ENCODE results near the gene DIP2C. TPM values are rescaled to one million over a fixed set of nuclear protein-coding genes. Genes with fewer than 3 reads are reported as not detected.

Gene DIP2C
- total RNA-seq, 2 experiments from 2014 or later = 2.0 to 2.3 TPM

DNA sequence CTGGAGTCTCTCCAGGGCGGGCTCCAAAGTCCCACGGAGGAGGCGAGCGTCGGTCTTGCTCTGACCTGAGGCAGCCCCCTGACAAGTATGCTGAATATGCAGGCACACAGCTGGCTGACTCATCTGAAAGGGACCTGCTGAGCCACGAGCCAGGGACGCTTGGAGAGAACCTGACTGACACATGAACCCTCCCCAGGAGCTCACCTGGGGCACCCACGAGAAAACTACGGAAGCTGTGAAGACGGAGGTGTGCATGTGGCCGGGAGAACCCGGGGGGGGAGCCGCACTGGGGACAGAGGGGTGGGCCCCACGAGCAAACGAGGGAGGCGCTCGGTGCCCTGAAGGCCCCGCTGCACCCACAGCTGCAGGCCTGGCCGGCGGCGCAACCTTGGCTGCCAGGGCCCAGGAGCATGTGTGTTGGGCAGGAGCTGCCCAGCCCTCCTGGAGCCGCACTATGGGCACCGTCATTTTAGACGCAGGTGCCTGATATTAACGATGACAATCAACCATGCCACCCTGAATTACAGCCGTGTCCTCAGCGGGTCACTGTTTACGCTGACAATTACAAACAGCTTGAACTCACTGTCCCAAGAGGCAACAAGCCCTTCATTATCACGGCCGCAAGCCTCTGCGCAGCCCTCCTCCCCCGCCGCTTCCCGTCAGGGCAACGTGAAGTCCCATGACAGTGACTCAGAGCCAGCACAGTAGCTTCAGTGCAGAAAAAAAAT is 64.7 kb downstream of the DIP2C start:
- Mint-ChIP-seq H3K27me3 (peaks cover 21% of the 10 kb centered on the region), H3K4me3 (no peak overlapping the region), H3K4me1 (peaks cover 2% of the 10 kb centered on the region), H3K9me3 (no peaks in the 10 kb centered on the region), H3K27ac (no peak overlapping the region), H3K36me3 (ENCODE audit: low read depth) (no peaks in the 10 kb centered on the region)
- DNase-seq = no peak
- ChIA-PET POLR2A (no interaction called here), CTCF (no interaction called here)

DNA sequence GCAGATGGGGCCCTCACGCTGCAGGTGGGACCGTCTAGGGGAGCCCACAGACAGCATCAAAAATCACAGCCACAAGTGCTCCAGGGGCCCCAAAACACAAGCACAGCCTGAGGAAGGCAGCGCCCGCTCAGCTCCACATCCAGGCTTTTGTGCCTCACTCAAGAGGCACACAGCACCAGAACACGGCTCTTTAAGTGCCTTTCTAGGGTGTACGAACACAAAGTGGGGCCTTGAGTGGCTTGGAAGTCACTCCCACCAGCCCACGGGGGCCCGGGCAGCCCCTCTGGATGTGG is 65.2 kb downstream of the DIP2C start:
- Mint-ChIP-seq H3K27me3 (peaks cover 22% of the 10 kb centered on the region), H3K9me3 (no peaks in the 10 kb centered on the region), H3K4me3 (no peak overlapping the region), H3K36me3 (ENCODE audit: low read depth) (no peaks in the 10 kb centered on the region), H3K27ac (no peak overlapping the region), H3K4me1 (no peaks in the 10 kb centered on the region)
- POLR2A ChIA-PET = no interaction called here
- CTCF ChIA-PET = no interaction called here
- DNase-seq = no peak

DNA sequence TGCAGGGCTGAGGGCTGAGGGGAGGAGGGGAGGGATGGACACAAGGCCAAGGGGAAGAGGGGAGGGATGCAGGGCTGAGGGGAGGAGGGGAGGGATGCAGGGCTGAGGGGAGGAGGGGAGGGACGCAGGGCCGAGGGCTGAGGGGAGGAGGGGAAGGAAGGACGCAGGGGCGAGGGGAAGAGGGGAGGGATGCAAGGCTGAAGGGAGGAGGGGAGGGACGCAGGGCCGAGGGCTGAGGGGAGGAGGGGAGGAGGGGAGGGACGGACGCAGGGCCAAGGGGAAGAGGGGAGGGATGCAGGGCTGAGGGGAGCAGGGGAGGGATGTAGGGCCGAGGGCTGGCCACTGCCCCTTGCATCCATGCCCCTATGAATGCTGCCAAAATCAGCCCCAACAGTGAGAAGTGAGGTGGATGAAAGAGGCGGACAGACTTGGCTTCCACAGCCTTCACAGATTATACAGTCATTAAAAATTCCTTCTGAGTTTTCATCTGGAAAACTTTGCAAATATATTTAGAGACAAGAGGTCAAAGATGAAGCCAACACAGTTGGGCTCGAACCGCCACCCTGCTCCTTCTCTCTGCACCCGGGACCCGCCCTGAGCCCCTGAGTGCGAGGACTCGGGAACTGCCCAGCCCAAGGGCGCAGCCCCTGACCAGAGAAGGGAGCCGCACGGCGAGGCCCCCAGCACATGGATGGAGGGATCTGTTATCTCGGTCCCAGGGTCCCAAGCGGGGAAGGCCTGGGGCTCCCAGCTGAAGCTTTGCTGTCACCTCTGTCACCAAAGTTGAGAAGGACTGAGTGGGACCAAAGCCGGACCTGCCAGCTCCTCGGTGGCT is 65.8 kb downstream of the DIP2C start:
- no peak for DNase-seq
- H3K9me3 Mint-ChIP-seq = no peaks in the 10 kb centered on the region
- ChIA-PET POLR2A (no interaction called here), CTCF (no interaction called here)
- no peaks in the 10 kb centered on the region for H3K4me1 Mint-ChIP-seq
- no peak overlapping the region for H3K27ac Mint-ChIP-seq
- no peaks in the 10 kb centered on the region for H3K36me3 Mint-ChIP-seq (ENCODE audit: low read depth)
- no peak overlapping the region for H3K4me3 Mint-ChIP-seq
- peaks cover 22% of the 10 kb centered on the region for H3K27me3 Mint-ChIP-seq

DNA sequence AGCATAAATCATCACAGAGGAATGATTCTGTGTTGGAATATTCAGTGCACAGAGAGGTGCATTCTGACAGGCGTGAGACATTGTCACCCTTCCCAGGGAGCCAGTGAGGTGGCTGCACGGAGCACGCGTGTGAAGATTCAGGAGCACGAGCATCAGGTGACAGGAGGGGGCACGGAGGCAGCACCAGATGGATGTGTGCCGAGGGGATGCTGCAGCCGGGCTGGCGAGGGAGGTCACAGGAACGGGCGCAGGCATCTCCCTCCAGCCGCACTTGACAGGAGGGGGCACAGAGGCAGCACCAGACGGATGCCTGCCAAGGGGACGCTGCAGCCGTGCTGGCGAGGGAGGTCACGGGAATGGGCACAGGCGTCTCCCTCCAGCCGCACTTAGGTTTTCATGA is 66.5 kb downstream of the DIP2C start:
- CTCF ChIA-PET = no interaction called here
- Mint-ChIP-seq H3K27ac (no peak overlapping the region), H3K36me3 (ENCODE audit: low read depth) (no peaks in the 10 kb centered on the region)

DNA sequence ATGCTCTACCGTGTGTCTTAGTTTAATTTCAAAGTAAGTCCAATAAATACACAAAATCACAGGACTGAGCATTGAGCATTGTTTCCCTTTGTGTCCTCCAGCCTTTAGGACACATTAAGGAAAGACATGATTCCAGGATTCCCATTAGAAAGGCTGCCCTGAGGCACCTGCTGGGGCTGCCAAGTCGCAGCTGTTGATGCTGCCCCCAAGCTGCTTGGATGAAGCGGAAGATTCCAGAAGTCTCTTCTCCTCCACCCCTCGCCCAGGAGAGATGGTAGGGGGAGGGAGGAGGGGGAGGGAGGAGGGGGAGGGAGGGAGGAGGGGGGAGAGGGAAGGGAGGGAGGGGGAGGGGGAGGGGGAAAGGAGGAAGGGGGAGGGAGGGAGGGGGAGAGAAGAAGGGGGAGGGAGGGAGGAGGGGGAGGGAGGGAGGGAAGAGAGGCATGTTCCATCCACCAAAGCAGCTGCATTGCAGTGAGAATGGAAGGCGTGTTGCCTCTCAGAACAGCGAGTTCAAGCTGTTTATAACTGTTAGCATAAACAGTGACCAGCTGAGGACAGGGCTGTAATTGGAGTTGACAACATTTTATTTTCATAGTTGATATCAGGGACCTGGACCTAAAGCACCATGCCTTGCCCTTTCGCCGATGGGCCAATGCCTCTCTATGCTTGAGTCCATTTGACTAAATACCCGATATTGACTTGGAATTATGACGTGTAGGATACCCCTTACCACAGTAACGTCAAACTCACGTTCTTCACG is 67.3 kb downstream of the DIP2C start:
- Mint-ChIP-seq H3K9me3 (no peaks in the 10 kb centered on the region), H3K36me3 (ENCODE audit: low read depth) (no peaks in the 10 kb centered on the region), H3K27me3 (peaks cover 22% of the 10 kb centered on the region), H3K4me1 (no peaks in the 10 kb centered on the region), H3K4me3 (no peak overlapping the region), H3K27ac (no peak overlapping the region)
- DNase-seq = no peak
- POLR2A ChIA-PET = no interaction called here
- CTCF ChIA-PET = no interaction called here

More for the DNA sequence above, 66.5 kb downstream of the DIP2C start:
- H3K4me3 Mint-ChIP-seq = no peak overlapping the region
- no peak for DNase-seq
- peaks cover 22% of the 10 kb centered on the region for H3K27me3 Mint-ChIP-seq
- H3K9me3 Mint-ChIP-seq = no peaks in the 10 kb centered on the region
- no peaks in the 10 kb centered on the region for H3K4me1 Mint-ChIP-seq
- POLR2A ChIA-PET = no interaction called here

DNA sequence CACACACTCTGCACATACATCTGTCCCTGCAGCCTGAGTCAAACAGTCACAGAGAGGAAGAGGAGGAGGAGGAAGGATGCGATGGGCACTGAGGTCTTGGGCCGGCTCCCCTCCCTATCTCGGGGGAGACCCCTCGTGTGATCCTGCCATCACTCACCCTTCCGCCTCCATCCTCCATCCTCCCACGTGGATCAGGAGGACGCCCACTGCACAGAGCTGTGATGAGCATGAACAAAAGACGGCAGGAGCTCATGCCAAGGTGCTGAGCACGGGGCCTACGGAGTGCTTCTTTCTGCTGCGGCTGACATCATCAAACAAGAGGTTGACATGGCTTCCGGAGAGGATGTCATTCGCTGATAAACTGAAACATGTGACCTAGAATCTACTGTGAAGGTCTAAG is 68.0 kb downstream of the DIP2C start:
- H3K4me3 Mint-ChIP-seq = no peak overlapping the region
- H3K27ac Mint-ChIP-seq = no peak overlapping the region
- POLR2A ChIA-PET = no interaction called here
- no peaks in the 10 kb centered on the region for H3K9me3 Mint-ChIP-seq
- DNase-seq = no peak
- H3K27me3 Mint-ChIP-seq = peaks cover 22% of the 10 kb centered on the region
- H3K4me1 Mint-ChIP-seq = no peaks in the 10 kb centered on the region
- H3K36me3 Mint-ChIP-seq (ENCODE audit: low read depth) = no peaks in the 10 kb centered on the region
- CTCF ChIA-PET = no interaction called here

DNA sequence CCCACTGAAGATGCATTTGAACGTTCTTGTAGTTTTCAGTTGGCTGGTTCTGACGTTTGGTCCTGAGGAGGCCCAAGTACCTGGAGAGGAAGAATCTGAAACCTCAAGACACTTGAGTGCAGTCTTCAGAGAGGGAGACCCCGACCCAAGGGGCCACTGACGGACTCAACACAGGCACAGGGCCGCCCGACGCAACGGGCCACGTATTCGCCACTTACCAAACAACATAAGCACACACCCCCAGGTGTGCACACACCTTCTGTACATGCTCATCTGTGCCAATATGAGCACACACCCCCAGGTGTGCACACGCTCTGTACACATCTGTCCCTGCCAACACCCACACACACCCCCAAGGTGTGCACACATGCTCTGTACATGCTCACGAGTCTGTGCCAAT is 68.5 kb downstream of the DIP2C start:
- peaks cover 22% of the 10 kb centered on the region for H3K27me3 Mint-ChIP-seq
- H3K36me3 Mint-ChIP-seq (ENCODE audit: low read depth) = no peaks in the 10 kb centered on the region
- no peak for DNase-seq
- H3K9me3 Mint-ChIP-seq = no peaks in the 10 kb centered on the region
- no peak overlapping the region for H3K4me3 Mint-ChIP-seq
- CTCF ChIA-PET = no interaction called here
- H3K4me1 Mint-ChIP-seq = no peaks in the 10 kb centered on the region
- H3K27ac Mint-ChIP-seq = no peak overlapping the region
- POLR2A ChIA-PET = no interaction called here

DNA sequence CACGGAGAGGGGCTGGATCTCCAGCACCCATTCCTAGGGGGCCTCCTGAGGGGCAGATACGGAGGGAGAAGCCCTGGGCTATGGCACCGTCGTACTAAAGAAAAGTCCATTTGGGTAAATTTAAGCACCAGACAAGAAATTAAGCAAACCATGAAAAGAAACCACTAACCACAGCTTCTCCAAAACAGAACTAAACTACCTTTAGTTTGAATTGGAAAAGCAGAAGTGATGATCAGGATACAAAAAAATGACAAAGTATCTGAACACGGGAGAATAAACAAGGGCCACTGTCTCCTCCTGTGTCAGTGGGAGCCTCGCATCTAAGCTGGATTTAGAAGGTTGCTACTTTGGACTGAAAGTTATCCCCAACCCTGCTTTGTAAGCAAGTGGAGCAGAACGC is 69.1 kb downstream of the DIP2C start:
- Mint-ChIP-seq H3K4me1 (no peaks in the 10 kb centered on the region), H3K4me3 (no peak overlapping the region), H3K9me3 (no peaks in the 10 kb centered on the region), H3K27me3 (peaks cover 22% of the 10 kb centered on the region), H3K36me3 (ENCODE audit: low read depth) (no peaks in the 10 kb centered on the region), H3K27ac (no peak overlapping the region)
- CTCF ChIA-PET = no interaction called here
- no peak for DNase-seq
- POLR2A ChIA-PET = no interaction called here

DNA sequence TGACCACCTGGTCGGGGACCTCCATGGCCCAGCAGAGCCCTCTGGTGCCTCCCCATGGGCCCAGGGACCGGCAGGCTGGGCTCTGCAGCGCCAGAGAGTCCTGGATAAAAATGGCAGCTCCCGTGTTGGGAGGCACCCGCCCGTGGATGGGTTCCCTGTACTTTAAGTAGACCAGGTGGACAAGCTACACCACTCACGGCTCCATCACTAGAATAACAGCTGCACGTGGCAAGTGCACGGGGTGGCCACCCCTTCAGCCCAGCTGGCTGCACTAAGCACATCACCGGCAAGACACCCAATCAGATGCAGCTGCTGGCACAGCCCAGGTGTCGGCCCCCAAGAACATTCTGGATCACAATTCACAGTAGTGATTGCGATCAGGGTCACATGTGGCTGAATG is 69.8 kb downstream of the DIP2C start:
- DNase-seq = no peak
- Mint-ChIP-seq H3K4me3 (no peak overlapping the region), H3K4me1 (no peaks in the 10 kb centered on the region), H3K9me3 (no peaks in the 10 kb centered on the region), H3K27ac (no peak overlapping the region), H3K27me3 (peaks cover 22% of the 10 kb centered on the region), H3K36me3 (ENCODE audit: low read depth) (no peaks in the 10 kb centered on the region)
- CTCF ChIA-PET = no interaction called here
- POLR2A ChIA-PET = no interaction called here

DNA sequence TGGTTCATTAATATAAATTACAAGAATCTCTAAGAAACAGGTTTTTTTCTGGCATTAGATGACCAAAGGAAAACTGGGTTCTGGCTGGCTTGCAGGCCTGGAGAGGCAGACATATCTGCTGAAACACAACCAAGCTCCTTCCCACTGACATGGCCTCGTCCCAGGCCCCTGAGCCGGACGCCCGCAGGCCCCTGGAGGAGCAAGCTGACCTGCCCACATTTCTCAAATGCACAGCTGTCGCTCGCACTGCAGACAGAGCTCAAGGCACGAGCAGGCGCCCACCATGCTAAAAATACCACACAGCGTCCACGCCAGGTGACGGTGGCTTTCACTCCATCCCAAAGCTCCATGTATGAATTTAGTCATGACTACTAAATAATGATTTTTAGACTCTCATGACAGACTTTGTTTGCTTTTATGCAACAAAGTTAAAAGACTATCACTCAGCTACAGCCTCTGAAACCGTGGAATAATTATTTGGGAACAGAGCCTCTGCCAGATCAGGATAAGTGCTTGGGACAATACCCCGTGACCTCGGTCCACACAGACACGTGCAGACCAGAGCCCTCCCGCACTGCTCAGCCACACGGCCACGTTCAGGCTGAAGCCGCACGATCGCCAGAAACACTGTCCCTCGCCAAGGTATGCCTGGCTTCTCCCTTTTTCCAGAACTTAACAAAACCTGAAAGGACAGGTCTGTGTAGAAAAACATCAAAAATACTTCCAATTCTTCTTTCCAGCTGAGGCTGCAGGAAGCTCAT is 71.1 kb downstream of the DIP2C start:
- peaks cover 19% of the 10 kb centered on the region for H3K27me3 Mint-ChIP-seq
- POLR2A ChIA-PET = no interaction called here
- DNase-seq = no peak
- no peaks in the 10 kb centered on the region for H3K4me1 Mint-ChIP-seq
- no peaks in the 10 kb centered on the region for H3K9me3 Mint-ChIP-seq
- H3K36me3 Mint-ChIP-seq (ENCODE audit: low read depth) = no peaks in the 10 kb centered on the region
- no peak overlapping the region for H3K4me3 Mint-ChIP-seq
- CTCF ChIA-PET = no interaction called here
- H3K27ac Mint-ChIP-seq = no peak overlapping the region

DNA sequence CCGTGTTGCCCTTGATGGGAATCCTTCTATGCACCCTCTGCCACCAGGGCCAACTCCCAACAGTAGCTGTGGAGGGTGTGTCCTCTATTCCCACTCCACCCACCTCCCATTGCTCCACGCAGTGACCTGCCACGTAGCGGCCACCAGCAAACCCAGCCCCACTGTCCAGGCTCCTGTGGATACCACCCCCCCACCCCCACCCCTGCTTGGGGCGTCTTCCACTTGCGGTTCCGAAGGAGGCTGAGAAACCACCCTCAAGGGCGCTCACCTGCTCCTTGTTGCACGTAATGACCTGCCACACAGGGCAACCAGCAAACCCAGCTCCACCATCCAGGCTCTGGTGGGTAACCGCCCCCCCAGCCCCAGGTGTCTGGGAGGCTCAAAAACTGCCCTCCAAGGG is 72.0 kb downstream of the DIP2C start:
- H3K9me3 Mint-ChIP-seq = no peaks in the 10 kb centered on the region
- H3K27me3 Mint-ChIP-seq = peaks cover 17% of the 10 kb centered on the region
- H3K4me1 Mint-ChIP-seq = no peaks in the 10 kb centered on the region
- CTCF ChIA-PET = no interaction called here
- H3K36me3 Mint-ChIP-seq (ENCODE audit: low read depth) = no peaks in the 10 kb centered on the region
- H3K27ac Mint-ChIP-seq = no peak overlapping the region
- no peak overlapping the region for H3K4me3 Mint-ChIP-seq
- DNase-seq = no peak
- POLR2A ChIA-PET = no interaction called here

DNA sequence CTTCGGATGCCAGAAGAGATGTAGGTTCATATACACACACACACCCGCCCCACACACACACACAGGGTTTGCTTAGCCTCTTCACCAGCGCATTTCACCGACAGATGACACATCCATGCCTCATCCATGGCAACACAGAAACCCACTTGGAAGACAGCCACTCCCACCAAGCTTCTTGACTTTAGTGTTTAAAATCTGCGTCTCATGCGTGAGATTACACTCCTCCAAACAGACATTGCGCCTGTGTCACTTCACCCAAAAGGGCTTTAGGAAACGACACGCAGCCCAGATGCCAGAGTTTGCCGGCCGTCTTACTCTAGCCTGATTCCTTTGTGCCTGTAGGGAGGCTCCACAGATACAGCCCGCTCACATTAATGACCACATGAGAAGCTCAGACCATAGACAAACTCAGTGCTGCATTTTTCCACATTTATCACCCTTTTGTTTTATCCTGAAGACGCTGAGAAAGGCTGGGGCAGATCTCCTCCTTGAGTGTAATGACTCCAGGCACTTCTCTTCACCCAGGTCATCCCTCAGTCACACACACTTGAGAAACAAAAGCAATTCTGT is 73.8 kb downstream of the DIP2C start:
- Mint-ChIP-seq H3K27ac (no peak overlapping the region), H3K27me3 (peaks cover 8% of the 10 kb centered on the region), H3K36me3 (ENCODE audit: low read depth) (no peaks in the 10 kb centered on the region), H3K4me1 (no peaks in the 10 kb centered on the region), H3K4me3 (no peak overlapping the region), H3K9me3 (no peaks in the 10 kb centered on the region)
- no peak for DNase-seq
- POLR2A ChIA-PET = no interaction called here
- CTCF ChIA-PET = interaction anchor here (0.7 kb wide), 1 partner anchor 9 kb away, joined by 3 read pairs; no protein-coding TSS in a partner anchor

All from activated CD4-positive, alpha-beta T cell treated with anti-CD3 and anti-CD28 coated beads, Interleukin-2, amount 10 ng/mL, durations not matched to agents 7 days and 5 days (primary cell).